HG03108 (cell line): ENCODE measurements around the gene OTP.
A peak's percentile ranks its signal among the peaks of the same experiment; 100 is the strongest.

Experiments
- ATAC-seq: cut with Tn5 transposase; IDR thresholded peaks from one replicate; pipeline ENCODE4 v1.9.1; 2021; ENCODE audit warnings: moderate library complexity; ENCODE audit not compliant: unreplicated experiment

OTP gene

GRCh38 chr5:77637998-77638762 lies at the start of gene OTP:
Gene OTP (minus strand): TSS chr5:77638713. CDS start chr5:77638549, 164 bp downstream.
- no peak for ATAC-seq

- no peak for ATAC-seq
Observed at GRCh38 chr5:77683171-77683732, 44.7 kb upstream of the OTP start.

GRCh38 chr5:77670526-77670925 lies 32.0 kb upstream of the OTP start:
- ATAC-seq, result no peak

- no peak for ATAC-seq
Observed at GRCh38 chr5:77669677-77670076, 31.2 kb upstream of the OTP start.

- no peak for ATAC-seq
Observed at GRCh38 chr5:77663090-77663863, 24.8 kb upstream of the OTP start.

- no peak for ATAC-seq
Observed at GRCh38 chr5:77662635-77663034, 24.1 kb upstream of the OTP start.

GRCh38 chr5:77658662-77659061 lies 20.1 kb upstream of the OTP start:
- ATAC-seq, result no peak

GRCh38 chr5:77651343-77651742 lies 12.8 kb upstream of the OTP start:
- no peak for ATAC-seq

GRCh38 chr5:77650686-77651085 lies 12.2 kb upstream of the OTP start:
- ATAC-seq, result no peak

- ATAC-seq, result no peak
Observed at GRCh38 chr5:77649776-77650175, 11.3 kb upstream of the OTP start.

GRCh38 chr5:77645995-77646639 lies 7.6 kb upstream of the OTP start:
- ATAC-seq, result no peak

- peak; percentile 42 for ATAC-seq
Observed at GRCh38 chr5:77645158-77645994, 6.9 kb upstream of the OTP start.

- no peak for ATAC-seq
Observed at GRCh38 chr5:77644371-77645157, 6.1 kb upstream of the OTP start.

GRCh38 chr5:77643654-77644370 lies 5.3 kb upstream of the OTP start:
- ATAC-seq, result no peak

GRCh38 chr5:77642738-77643653 lies 4.5 kb upstream of the OTP start:
- no peak for ATAC-seq

GRCh38 chr5:77641963-77642737 lies 3.6 kb upstream of the OTP start:
- ATAC-seq, result no peak

- ATAC-seq, result no peak
Observed at GRCh38 chr5:77641397-77641943, 3.0 kb upstream of the OTP start.
